AG10803 (cell line): ENCODE results near the gene OSBPL2.

Experiments
- DNase-seq: peaks from one replicate; pipeline ENCODE4 v3.0.0; 2010; ENCODE audit warnings: low read depth
- H3K4me3 ChIP-seq: 2 replicates; pipeline ENCODE4 v1.5.1; 2011; ENCODE audit warnings: mild to moderate bottlenecking, low read length, control low read depth
- TF ChIP-seq, protein P1 (sequence below): conservative IDR thresholded peaks from 2 replicates; pipeline ENCODE4 v1.5.1; 2011; ENCODE audit warnings: mild to moderate bottlenecking, low read length, control low read depth, inconsistent platforms

The OSBPL2 gene

DNA sequence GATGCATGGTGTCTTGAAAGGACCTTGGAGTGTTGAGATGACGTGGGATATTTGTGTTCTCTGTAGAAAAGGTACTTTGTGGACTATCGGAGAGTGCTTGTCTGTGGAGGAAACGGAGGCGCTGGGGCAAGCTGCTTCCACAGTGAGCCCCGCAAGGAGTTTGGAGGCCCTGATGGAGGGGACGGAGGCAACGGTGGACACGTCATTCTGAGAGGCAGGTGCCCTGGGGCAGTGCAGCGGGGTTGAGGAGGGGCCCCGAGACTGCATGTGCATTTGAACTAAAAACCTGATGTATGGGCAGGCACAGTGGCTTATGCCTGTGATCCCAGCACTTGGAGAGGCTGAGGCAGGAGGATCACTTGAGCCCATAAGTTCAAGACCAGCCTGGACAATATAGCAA is 42.6 kb upstream of the OSBPL2 start:
- TF ChIP-seq, protein P1, sequence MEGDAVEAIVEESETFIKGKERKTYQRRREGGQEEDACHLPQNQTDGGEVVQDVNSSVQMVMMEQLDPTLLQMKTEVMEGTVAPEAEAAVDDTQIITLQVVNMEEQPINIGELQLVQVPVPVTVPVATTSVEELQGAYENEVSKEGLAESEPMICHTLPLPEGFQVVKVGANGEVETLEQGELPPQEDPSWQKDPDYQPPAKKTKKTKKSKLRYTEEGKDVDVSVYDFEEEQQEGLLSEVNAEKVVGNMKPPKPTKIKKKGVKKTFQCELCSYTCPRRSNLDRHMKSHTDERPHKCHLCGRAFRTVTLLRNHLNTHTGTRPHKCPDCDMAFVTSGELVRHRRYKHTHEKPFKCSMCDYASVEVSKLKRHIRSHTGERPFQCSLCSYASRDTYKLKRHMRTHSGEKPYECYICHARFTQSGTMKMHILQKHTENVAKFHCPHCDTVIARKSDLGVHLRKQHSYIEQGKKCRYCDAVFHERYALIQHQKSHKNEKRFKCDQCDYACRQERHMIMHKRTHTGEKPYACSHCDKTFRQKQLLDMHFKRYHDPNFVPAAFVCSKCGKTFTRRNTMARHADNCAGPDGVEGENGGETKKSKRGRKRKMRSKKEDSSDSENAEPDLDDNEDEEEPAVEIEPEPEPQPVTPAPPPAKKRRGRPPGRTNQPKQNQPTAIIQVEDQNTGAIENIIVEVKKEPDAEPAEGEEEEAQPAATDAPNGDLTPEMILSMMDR, result no peak
- H3K4me3 ChIP-seq, result no peak overlapping the region
- DNase-seq, result no peak

DNA sequence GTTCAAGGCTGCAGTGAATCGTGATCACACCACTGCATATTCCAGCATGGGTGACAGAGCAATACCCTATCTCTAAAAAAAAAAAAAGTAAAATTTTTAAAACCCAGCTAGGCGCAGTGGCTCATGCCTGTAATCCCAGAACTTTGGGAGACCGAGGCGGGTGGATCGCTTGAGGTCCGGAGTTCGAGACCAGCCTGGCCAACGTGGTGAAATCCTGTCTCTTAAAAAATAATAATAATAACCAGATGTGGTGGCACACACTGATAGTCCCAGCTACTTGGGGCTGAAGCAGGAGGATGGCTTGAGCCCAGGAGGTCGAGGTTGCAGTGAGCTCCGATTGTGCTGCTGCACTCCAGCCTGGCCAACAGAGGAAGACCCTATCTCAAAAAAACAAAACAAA is 42.0 kb upstream of the OSBPL2 start:
- DNase-seq, result no peak
- TF ChIP-seq, protein P1, result no peak
- no peak overlapping the region for H3K4me3 ChIP-seq

DNA sequence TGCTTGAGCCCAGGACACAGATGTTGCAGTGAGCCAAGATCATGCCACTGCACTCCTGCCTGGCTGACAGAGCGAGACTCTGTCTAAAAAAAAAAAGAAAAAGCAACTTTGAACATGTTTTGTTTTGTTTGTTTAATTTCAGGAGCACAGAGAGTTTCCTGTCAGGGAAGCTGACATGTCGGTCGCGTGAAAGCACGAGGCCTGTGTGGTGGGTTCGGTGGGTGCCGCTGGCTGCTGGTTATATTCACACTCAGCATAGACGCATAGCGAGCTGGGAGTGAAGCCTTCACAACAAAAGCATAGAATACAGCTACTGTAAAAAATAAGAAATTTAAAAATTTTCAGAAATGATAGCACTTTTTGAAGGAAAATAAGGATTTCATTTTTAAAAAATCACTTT is 41.0 kb upstream of the OSBPL2 start:
- DNase-seq, result no peak
- TF ChIP-seq, protein P1, result no peak

DNA sequence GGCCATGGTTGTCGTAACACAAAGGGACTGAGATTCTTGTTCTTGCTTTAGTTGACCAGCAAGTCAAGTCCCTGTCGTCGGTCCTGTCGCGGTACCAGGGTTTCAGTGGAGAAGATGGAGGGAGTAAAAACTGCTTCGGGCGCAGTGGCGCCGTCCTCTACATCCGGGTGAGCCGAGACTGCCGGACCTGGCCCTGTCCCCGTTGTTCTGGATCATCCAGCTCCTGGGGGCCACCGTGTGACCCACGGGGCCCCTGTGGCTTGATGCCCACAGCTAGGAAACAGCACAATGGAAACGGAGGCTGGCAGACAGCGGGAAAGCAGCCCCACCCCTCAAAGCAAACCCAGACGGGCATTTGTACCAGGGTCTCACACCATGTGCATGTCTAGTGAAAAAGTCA is 40.5 kb upstream of the OSBPL2 start:
- no peak for DNase-seq
- H3K4me3 ChIP-seq, result no peak overlapping the region
- TF ChIP-seq, protein P1, result no peak

More for the DNA sequence above, 41.0 kb upstream of the OSBPL2 start:
- H3K4me3 ChIP-seq, result no peak overlapping the region

GRCh38 chr20:62198496-62198895 is 39.8 kb upstream of the OSBPL2 start:
- H3K4me3 ChIP-seq, result no peak overlapping the region
- no peak for DNase-seq
- TF ChIP-seq, protein P1, result no peak

GRCh38 chr20:62198931-62199330 is 39.4 kb upstream of the OSBPL2 start:
- TF ChIP-seq, protein P1, result no peak
- DNase-seq, result no peak
- H3K4me3 ChIP-seq, result no peak overlapping the region

GRCh38 chr20:62200491-62201172 is 37.7 kb upstream of the OSBPL2 start:
- no peak overlapping the region for H3K4me3 ChIP-seq
- TF ChIP-seq, protein P1, result no peak
- DNase-seq, result no peak
